Measurements from ENCODE around the gene PGAM4. TPM values are rescaled to one million over a fixed set of nuclear protein-coding genes. Genes with fewer than 3 reads are reported as not detected.

Gene PGAM4
- total RNA-seq, 1 donor from 2014 or later: not detected

- no peak overlapping the region for H3K4me3 Mint-ChIP-seq
- Histone ChIP-seq H3K27ac (no peak overlapping the region), H3K4me1 (no peaks in the 10 kb centered on the region), H3K4me2 (no peak overlapping the region), H3F3A (ENCODE audit: low read depth) (no peaks in the 10 kb centered on the region), H3K27me3 (no peaks in the 10 kb centered on the region), H3K4me3 (no peak overlapping the region), H3K79me2 (ENCODE audit: low read depth) (no peaks in the 10 kb centered on the region), H2AFZ (replicated peaks) (no peak overlapping the region), H4K20me1 (ENCODE audit: low read depth) (no peaks in the 10 kb centered on the region), H3K9ac (no peak overlapping the region), H3K36me3 (no peaks in the 10 kb centered on the region), H3K9me3 (ENCODE audit: low read depth) (no peaks in the 10 kb centered on the region)
- H3K27me3 Mint-ChIP-seq (ENCODE audit: insufficient read depth, low read depth): no peaks in the 10 kb centered on the region
- H3K27ac Mint-ChIP-seq: no peak overlapping the region
- no peak for DNase-seq (ENCODE audit: low spot score)
- no peaks in the 10 kb centered on the region for H3K36me3 Mint-ChIP-seq
- H3K4me1 Mint-ChIP-seq: no peaks in the 10 kb centered on the region
- peaks cover 5% of the 10 kb centered on the region for H3K9me3 Mint-ChIP-seq
- TF ChIP-seq CTCF (IDR thresholded peaks at IDR 0.05) (no peak), EZH2phosphoT487 (IDR thresholded peaks at IDR 0.05) (no peak), EZH2 (IDR thresholded peaks at IDR 0.05) (no peak)
These were observed 16.1 kb downstream of the PGAM4 start for GRCh38 chrX:77953302-77953701.

- H4K20me1 ChIP-seq (ENCODE audit: low read depth): no peaks in the 10 kb centered on the region
- H3K4me1 Mint-ChIP-seq: no peaks in the 10 kb centered on the region
- H3K79me2 ChIP-seq (ENCODE audit: low read depth): no peaks in the 10 kb centered on the region
- H3K9me3 ChIP-seq (ENCODE audit: low read depth): no peaks in the 10 kb centered on the region
- H3K27me3 ChIP-seq: no peaks in the 10 kb centered on the region
- H3K36me3 ChIP-seq: no peaks in the 10 kb centered on the region
- no peak overlapping the region for H3K4me2 ChIP-seq
- no peaks in the 10 kb centered on the region for H3K4me1 ChIP-seq
- H3K36me3 Mint-ChIP-seq: no peaks in the 10 kb centered on the region
- H3K27me3 Mint-ChIP-seq (ENCODE audit: insufficient read depth, low read depth): no peaks in the 10 kb centered on the region
- H2AFZ ChIP-seq (replicated peaks): no peak overlapping the region
- no peaks in the 10 kb centered on the region for H3K9me3 Mint-ChIP-seq
- DNase-seq (ENCODE audit: low spot score): no peak
- TF ChIP-seq EZH2phosphoT487 (IDR thresholded peaks at IDR 0.05) (no peak), CTCF (IDR thresholded peaks at IDR 0.05) (no peak), EZH2 (IDR thresholded peaks at IDR 0.05) (no peak)
- no peak overlapping the region for H3K4me3 ChIP-seq
- H3F3A ChIP-seq (ENCODE audit: low read depth): no peaks in the 10 kb centered on the region
- no peak overlapping the region for H3K27ac Mint-ChIP-seq
- no peak overlapping the region for H3K9ac ChIP-seq
- H3K4me3 Mint-ChIP-seq: no peak overlapping the region
- H3K27ac ChIP-seq: no peak overlapping the region
These were observed 17.3 kb downstream of the PGAM4 start for GRCh38 chrX:77952173-77952572.

DNA sequence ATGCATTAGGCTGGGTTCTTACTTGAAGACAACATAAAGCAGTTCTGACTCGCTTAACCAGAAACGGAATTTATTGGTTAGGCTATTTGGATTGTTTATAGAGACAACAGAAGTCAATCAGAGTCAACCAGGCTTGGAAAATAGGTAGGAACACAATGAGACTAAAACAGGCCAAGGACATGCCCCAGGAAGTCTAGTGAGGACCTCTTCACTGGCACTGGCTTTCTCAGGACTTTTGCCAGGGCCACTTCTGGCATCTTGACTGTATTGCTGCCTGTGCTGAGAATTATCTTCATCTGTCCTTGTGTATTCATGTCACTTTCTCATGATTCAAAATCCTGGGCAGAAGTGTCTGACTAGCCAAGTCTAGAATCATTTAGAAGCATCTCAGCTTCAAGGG is 19.6 kb downstream of the PGAM4 start:
- Mint-ChIP-seq H3K9me3 (peaks cover 3% of the 10 kb centered on the region), H3K36me3 (peaks cover 2% of the 10 kb centered on the region), H3K27ac (no peak overlapping the region), H3K4me1 (no peaks in the 10 kb centered on the region), H3K4me3 (no peak overlapping the region), H3K27me3 (ENCODE audit: insufficient read depth, low read depth) (no peaks in the 10 kb centered on the region)
- H3K27me3 ChIP-seq: no peaks in the 10 kb centered on the region
- no peaks in the 10 kb centered on the region for H3K4me1 ChIP-seq
- H2AFZ ChIP-seq (replicated peaks): no peak overlapping the region
- no peak overlapping the region for H3K27ac ChIP-seq
- no peak overlapping the region for H3K9ac ChIP-seq
- H3K4me3 ChIP-seq: no peak overlapping the region
- no peak for DNase-seq (ENCODE audit: low spot score)
- H3K36me3 ChIP-seq: no peaks in the 10 kb centered on the region
- H3K9me3 ChIP-seq (ENCODE audit: low read depth): no peaks in the 10 kb centered on the region
- TF ChIP-seq EZH2 (IDR thresholded peaks at IDR 0.05): no peak
- TF ChIP-seq EZH2phosphoT487 (IDR thresholded peaks at IDR 0.05): no peak
- no peak for TF ChIP-seq CTCF (IDR thresholded peaks at IDR 0.05)
- no peaks in the 10 kb centered on the region for H3K79me2 ChIP-seq (ENCODE audit: low read depth)
- H3F3A ChIP-seq (ENCODE audit: low read depth): no peaks in the 10 kb centered on the region
- H4K20me1 ChIP-seq (ENCODE audit: low read depth): no peaks in the 10 kb centered on the region
- no peak overlapping the region for H3K4me2 ChIP-seq
